GM19023 (cell line): ENCODE data around the gene PRR16.

Experiments used
- ATAC-seq: cut with Tn5 transposase; IDR thresholded peaks from one replicate; pipeline ENCODE4 v1.9.1; 2021; ENCODE audit warnings: mild to moderate bottlenecking, moderate library complexity; ENCODE audit not compliant: unreplicated experiment

The PRR16 gene

GRCh38 chr5:120567066-120567465, 103.0 kb downstream of the PRR16 start:
- no peak for ATAC-seq

GRCh38 chr5:120567921-120568320, 103.8 kb downstream of the PRR16 start:
- ATAC-seq, result no peak

GRCh38 chr5:120568711-120569110, 104.6 kb downstream of the PRR16 start:
- no peak for ATAC-seq

GRCh38 chr5:120576588-120576987, 112.5 kb downstream of the PRR16 start:
- ATAC-seq, result no peak

- no peak for ATAC-seq
These were observed 118.5 kb downstream of the PRR16 start for GRCh38 chr5:120582635-120583034.

- no peak for ATAC-seq
These were observed 122.5 kb downstream of the PRR16 start for GRCh38 chr5:120586646-120587045.

GRCh38 chr5:120591911-120592310, 127.8 kb downstream of the PRR16 start:
- no peak for ATAC-seq

GRCh38 chr5:120599576-120599975, 135.5 kb downstream of the PRR16 start:
- ATAC-seq, result no peak

- ATAC-seq, result no peak
These were observed 136.5 kb downstream of the PRR16 start for GRCh38 chr5:120600639-120601038.

GRCh38 chr5:120602033-120602432, 137.9 kb downstream of the PRR16 start:
- ATAC-seq, result no peak

GRCh38 chr5:120604884-120605283, 140.8 kb downstream of the PRR16 start:
- ATAC-seq, result no peak

GRCh38 chr5:120605325-120606079, 141.4 kb downstream of the PRR16 start:
- no peak for ATAC-seq

GRCh38 chr5:120609570-120609969, 145.5 kb downstream of the PRR16 start:
- ATAC-seq, result no peak

- ATAC-seq, result no peak
These were observed 146.0 kb downstream of the PRR16 start for GRCh38 chr5:120610145-120610544.

GRCh38 chr5:120613729-120614128, 149.6 kb downstream of the PRR16 start:
- ATAC-seq, result no peak

GRCh38 chr5:120614531-120615180, 150.6 kb downstream of the PRR16 start:
- ATAC-seq, result no peak

GRCh38 chr5:120615967-120616645, 152.0 kb downstream of the PRR16 start:
- no peak for ATAC-seq

GRCh38 chr5:120621339-120621738, 157.2 kb downstream of the PRR16 start:
- no peak for ATAC-seq

- no peak for ATAC-seq
These were observed 160.0 kb downstream of the PRR16 start for GRCh38 chr5:120624021-120624563.

- ATAC-seq, result no peak
These were observed 164.1 kb downstream of the PRR16 start for GRCh38 chr5:120628156-120628555.

GRCh38 chr5:120630550-120630949, 166.4 kb downstream of the PRR16 start:
- ATAC-seq, result no peak

- ATAC-seq, result no peak
These were observed 167.5 kb downstream of the PRR16 start for GRCh38 chr5:120631611-120632010.
